IMR-90 (cell line): ENCODE data around the gene PRKCB. TPM values are rescaled to one million over a fixed set of nuclear protein-coding genes. Genes with fewer than 3 reads are reported as not detected.

ENCODE experiments used
- ATAC-seq: fragments of 200-7000 bp; cut with Tn5 transposase; 2 replicates; pipeline ENCODE4 v1.9.1; 2020; ENCODE audit warnings: low read depth, mild to moderate bottlenecking, moderate library complexity
- BruUV-seq: library from RNA; stranded (reverse); fragments of 400-500 nt; replicated peaks from 2 replicates; lab custom pipeline; 2021; lab: Mats Ljungman, UMichigan
- CTCF ChIA-PET: fragments of 300-600 bp; formaldehyde crosslinking; extraction: SDS; loops from one replicate; lab custom pipeline; 2021; ENCODE audit warnings: antibody characterized with exemption; lab: Yijun Ruan, JAX
- POLR2A ChIA-PET: fragments of 300-600 bp; sonication (Branson Sonifier 250); formaldehyde crosslinking; loops from one replicate; lab custom pipeline; 2022; ENCODE audit warnings: antibody characterized with exemption; ENCODE audit not compliant: unreplicated experiment; lab: Charles Lee
- DNase-seq: peaks from one replicate; pipeline ENCODE4 v3.0.0; 2013
- H2AFZ ChIP-seq: replicated peaks from 2 replicates; pipeline ENCODE3; 2013; ENCODE audit warnings: low read length, mild to moderate bottlenecking; ENCODE audit not compliant: poor library complexity
- H2AK5ac ChIP-seq: 2 replicates; pipeline ENCODE4 v1.6.1; 2013; ENCODE audit warnings: low read depth, low read length, inconsistent platforms
- H2AK9ac ChIP-seq: replicated peaks from 2 replicates; pipeline ENCODE3; 2013; ENCODE audit warnings: mild to moderate bottlenecking, low read depth, low read length, moderate library complexity; ENCODE audit not compliant: poor library complexity
- H2BK120ac ChIP-seq: 2 replicates; pipeline ENCODE4 v1.6.1; 2013; ENCODE audit warnings: low read depth, low read length, inconsistent platforms
- H2BK15ac ChIP-seq: 3 replicates; pipeline ENCODE4 v1.6.1; 2013; ENCODE audit warnings: low read depth, low read length, inconsistent platforms
- H2BK20ac ChIP-seq: 2 replicates; pipeline ENCODE4 v1.6.1; 2013; ENCODE audit warnings: low read depth, mild to moderate bottlenecking, inconsistent platforms, low read length, moderate library complexity
- H2BK5ac ChIP-seq: 2 replicates; pipeline ENCODE4 v1.6.1; 2013; ENCODE audit warnings: mild to moderate bottlenecking, low read depth, low read length, inconsistent platforms; ENCODE audit not compliant: poor library complexity, severe bottlenecking
- H3K14ac ChIP-seq: replicated peaks from 2 replicates; pipeline ENCODE4 v1.6.1; 2013; ENCODE audit warnings: low read depth, low read length, inconsistent platforms
- H3K18ac ChIP-seq: 2 replicates; pipeline ENCODE4 v1.6.1; 2013; ENCODE audit warnings: low read depth, low read length, control low read depth
- H3K23ac ChIP-seq: 2 replicates; pipeline ENCODE4 v1.6.1; 2013; ENCODE audit warnings: low read depth, low read length, inconsistent platforms
- H3K27ac ChIP-seq: 2 replicates; pipeline ENCODE4 v1.5.1; 2013; ENCODE audit warnings: mild to moderate bottlenecking, control low read depth, low read length; ENCODE audit not compliant: insufficient read depth
- H3K27me3 ChIP-seq: 2 replicates; pipeline ENCODE4 v1.6.1; 2013; ENCODE audit warnings: low read length; ENCODE audit not compliant: control insufficient read depth, insufficient read depth
- H3K36me3 ChIP-seq: 2 replicates; pipeline ENCODE4 v1.6.1; 2013; ENCODE audit warnings: low read length, mixed read lengths; ENCODE audit not compliant: control insufficient read depth, insufficient read depth
- H3K4ac ChIP-seq: 2 replicates; pipeline ENCODE4 v1.6.1; 2013; ENCODE audit warnings: low read depth, low read length, inconsistent platforms
- H3K4me1 ChIP-seq: 2 replicates; pipeline ENCODE4 v1.6.1; 2013; ENCODE audit warnings: low read length, mixed read lengths; ENCODE audit not compliant: control insufficient read depth, insufficient read depth
- H3K4me2 ChIP-seq: 2 replicates; pipeline ENCODE4 v1.6.1; 2013; ENCODE audit warnings: low read depth, mild to moderate bottlenecking, control low read depth, low read length, moderate library complexity
- H3K4me3 ChIP-seq: 2 replicates; pipeline ENCODE4 v1.5.1; 2013; ENCODE audit warnings: low read depth, mild to moderate bottlenecking, control low read depth, low read length, moderate library complexity; ENCODE audit not compliant: insufficient read depth
- H3K56ac ChIP-seq: 2 replicates; pipeline ENCODE4 v1.6.1; 2013; ENCODE audit warnings: low read length, inconsistent platforms; ENCODE audit not compliant: insufficient read depth; ENCODE audit errors: extremely low read depth
- H3K79me1 ChIP-seq, 2 experiments: 2 replicates each; pipeline ENCODE4 v1.6.1; 2013; ENCODE audit warnings: low read length in 2 of 2, inconsistent platforms in 1 of 2, low read depth in 1 of 2
- H3K9ac ChIP-seq: 2 replicates; pipeline ENCODE4 v1.6.1; 2013; ENCODE audit warnings: low read depth, low read length, control low read depth
- H3K9me1 ChIP-seq: 2 replicates; pipeline ENCODE4 v1.6.1; 2013; ENCODE audit warnings: low read length, inconsistent platforms; ENCODE audit not compliant: insufficient read depth
- H3K9me3 ChIP-seq: 2 replicates; pipeline ENCODE4 v1.6.1; 2013; ENCODE audit warnings: low read length; ENCODE audit not compliant: control insufficient read depth, insufficient read depth
- H4K20me1 ChIP-seq: 2 replicates; pipeline ENCODE4 v1.6.1; 2013; ENCODE audit warnings: low read length, inconsistent platforms; ENCODE audit not compliant: insufficient read depth
- H4K5ac ChIP-seq: 2 replicates; pipeline ENCODE4 v1.6.1; 2013; ENCODE audit warnings: mild to moderate bottlenecking, low read depth, low read length, control low read depth
- H4K8ac ChIP-seq, 2 experiments: 2 replicates each; pipeline ENCODE4 v1.6.1; 2013; ENCODE audit warnings: low read depth in 2 of 2, low read length in 2 of 2, control low read depth in 1 of 2, inconsistent platforms in 1 of 2
- H4K91ac ChIP-seq: 2 replicates; pipeline ENCODE4 v1.6.1; 2013; ENCODE audit warnings: low read depth, low read length, inconsistent platforms; ENCODE audit not compliant: insufficient read depth
- BHLHE40 ChIP-seq: fragments of 150-350 bp; IDR thresholded peaks from 2 replicates; pipeline ENCODE4 v1.6.1; 2016; ENCODE audit warnings: mild to moderate bottlenecking, low read depth, low read length
- CEBPB ChIP-seq: IDR thresholded peaks from 2 replicates; pipeline ENCODE4 v1.6.1; 2012; ENCODE audit warnings: low read depth, low read length, improper control_type of control experiment
- CHD1 ChIP-seq: IDR thresholded peaks from 2 replicates; pipeline ENCODE4 v1.6.1; 2012; ENCODE audit warnings: low read depth, low read length, improper control_type of control experiment
- ELK1 ChIP-seq: fragments of 150-350 bp; IDR thresholded peaks from 2 replicates; pipeline ENCODE4 v1.6.1; 2016; ENCODE audit warnings: low read depth, mild to moderate bottlenecking, low read length, moderate library complexity, borderline replicate concordance
- FOS ChIP-seq: fragments of 150-350 bp; IDR thresholded peaks from 2 replicates; pipeline ENCODE4 v1.6.1; 2016; ENCODE audit warnings: low read depth, low read length
- MAFK ChIP-seq: IDR thresholded peaks from 2 replicates; pipeline ENCODE4 v1.6.1; 2012; ENCODE audit warnings: low read depth, low read length, improper control_type of control experiment
- MAZ ChIP-seq: IDR thresholded peaks from 2 replicates; pipeline ENCODE4 v1.6.1; 2012; ENCODE audit warnings: low read depth, mild to moderate bottlenecking, low read length, improper control_type of control experiment, moderate library complexity, borderline replicate concordance
- MXI1 ChIP-seq: IDR thresholded peaks from 2 replicates; pipeline ENCODE4 v1.6.1; 2012; ENCODE audit warnings: low read depth, mild to moderate bottlenecking, low read length, moderate library complexity, borderline replicate concordance
- NFE2L2 ChIP-seq: fragments of 150-350 bp; IDR thresholded peaks from 2 replicates; pipeline ENCODE4 v1.6.1; 2016; ENCODE audit warnings: low read depth, mild to moderate bottlenecking, low read length
- POLR2A ChIP-seq: IDR thresholded peaks from 2 replicates; pipeline ENCODE4 v1.6.1; 2012; ENCODE audit warnings: mild to moderate bottlenecking, low read depth, low read length
- RAD21 ChIP-seq: IDR thresholded peaks from 2 replicates; pipeline ENCODE4 v1.6.1; 2012; ENCODE audit warnings: low read length, improper control_type of control experiment
- RCOR1 ChIP-seq: IDR thresholded peaks from 2 replicates; pipeline ENCODE4 v1.6.1; 2012; ENCODE audit warnings: mild to moderate bottlenecking, low read length, improper control_type of control experiment; ENCODE audit not compliant: insufficient replicate concordance
- RFX5 ChIP-seq: IDR thresholded peaks from 2 replicates; pipeline ENCODE4 v1.8.0; 2012; ENCODE audit warnings: low read depth, mild to moderate bottlenecking, low read length, moderate library complexity
- SMC3 ChIP-seq: fragments of 150-350 bp; IDR thresholded peaks from 2 replicates; pipeline ENCODE4 v1.6.1; 2016; ENCODE audit warnings: low read depth, mild to moderate bottlenecking, antibody characterized with exemption, low read length, moderate library complexity
- WGBS, 2 experiments: methylation state at CpG; one replicate each; pipeline versions ENCODE4 v1.1.5 to v1.1.7; 2013; ENCODE audit warnings: missing lambda C conversion rate in 2 of 2; ENCODE audit not compliant: insufficient read length in 1 of 2; ENCODE audit errors: extremely low coverage in 2 of 2; 5-methylcytosine and 5-hydroxymethylcytosine counted together
- dilution Hi-C: fragments of 300-500 bp; cut with HindIII; formaldehyde crosslinking; loops from one replicate; pipeline ENCODE4 v1.14.3; 2018; ENCODE audit warnings: low sequenced_read_pairs; ENCODE audit not compliant: unreplicated experiment
- in situ Hi-C: fragments of 300-500 bp; cut with MboI; formaldehyde crosslinking; loops from 3 replicates; pipeline ENCODE4 v1.14.3; 2019; ENCODE audit warnings: low sequenced_read_pairs, inconsistent platforms, mixed read lengths
- intact Hi-C: fragments of 100-400 bp; cut with micrococcal nuclease; formaldehyde crosslinking; loops from 2 replicates; pipeline ENCODE4 v1.10.0; 2022
- polyA plus RNA-seq, 3 experiments: library from polyadenylated mRNA; depleted of rRNA; stranded (reverse); fragments of >200 nt; gene quantifications; 2 replicates each; pipeline ENCODE4 v1.2.3, GENCODE V29; 2012; ENCODE audit warnings: low replicate concordance in 1 of 3
- total RNA-seq: library from RNA; depleted of rRNA; stranded (reverse); fragments of >200 nt; gene quantifications from 2 replicates; pipeline ENCODE4 v1.2.3, GENCODE V29; 2012
- TF ChIP-seq, protein P1 (sequence below): fragments of 150-350 bp; IDR thresholded peaks from 2 replicates; pipeline ENCODE4 v1.6.1; 2017; ENCODE audit warnings: mild to moderate bottlenecking, antibody characterized with exemption, low read length, low read depth
- TF ChIP-seq, protein P2 (sequence below): conservative IDR thresholded peaks from 2 replicates; pipeline ENCODE4 v1.5.1; 2012; ENCODE audit warnings: mild to moderate bottlenecking, low read depth, low read length, improper control_type of control experiment

The PRKCB gene
- total and polyA plus RNA-seq, 2 of the 4 experiments (the other 2 are of a cell fraction), result under 0.01 TPM; not detected in 1

DNA sequence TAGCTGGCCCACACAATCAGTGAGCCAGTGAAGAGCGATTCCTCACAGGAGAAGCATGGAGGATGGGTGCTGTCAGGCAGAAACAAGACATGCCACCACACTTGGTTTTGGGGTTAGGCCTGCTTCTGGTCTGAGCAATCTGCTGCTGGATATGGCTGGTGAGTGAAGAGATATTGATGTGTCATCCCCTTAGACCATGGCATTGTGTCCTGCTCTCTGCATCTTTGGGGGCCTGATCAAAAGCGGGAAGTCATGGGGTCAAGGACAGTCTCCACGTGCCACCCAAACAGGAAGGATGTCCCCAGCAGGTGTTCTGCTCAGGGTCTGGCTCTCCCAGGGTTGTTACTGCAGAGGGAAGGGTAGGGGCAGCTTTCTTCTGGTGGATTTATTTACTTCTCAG lies 140.7 kb downstream of the PRKCB start:
- 60% methylated on average over 1 of the region's 3 CpGs; no CpG with 5 or more reads in 1 of the 2 experiments for WGBS, 2 experiments
- Histone ChIP-seq H3K27me3 (no peaks in the 10 kb centered on the region), H4K20me1 (no peaks in the 10 kb centered on the region), H3K18ac (no peak overlapping the region), H3K9ac (no peak overlapping the region), H2BK120ac (no peak overlapping the region), H3K79me1 (no peaks in the 10 kb centered on the region), H3K4me2 (no peak overlapping the region), H2BK20ac (no peak overlapping the region), H4K5ac (no peak overlapping the region), H4K8ac (no peak overlapping the region), H3K23ac (no peak overlapping the region), H4K91ac (no peak overlapping the region), H3K36me3 (no peaks in the 10 kb centered on the region), H3K27ac (no peak overlapping the region), H3K4ac (no peak overlapping the region), H2BK5ac (no peak overlapping the region), H2AK9ac (no peak overlapping the region), H3K4me1 (no peaks in the 10 kb centered on the region), H3K4me3 (no peak overlapping the region), H2AFZ (no peak overlapping the region), H2BK15ac (no peak overlapping the region), H3K9me1 (no peaks in the 10 kb centered on the region), H2AK5ac (no peak overlapping the region), H3K14ac (no peak overlapping the region), H3K56ac (no peak overlapping the region), H3K9me3 (0 out of 2 replicates have a peak, but pooled peaks cover 1% of the 10 kb centered on the region)
- ATAC-seq (no peak), DNase-seq (no peak)
- ChIA-PET CTCF (no interaction called here), POLR2A (no interaction called here)
- in situ Hi-C loops, result no loop called here
- intact Hi-C loops, result no loop called here
- TF ChIP-seq MXI1, result no peak
- no peak for TF ChIP-seq RFX5
- no peak for TF ChIP-seq CHD1
- no peak for TF ChIP-seq MAFK
- TF ChIP-seq BHLHE40, result no peak
- TF ChIP-seq, protein P1, sequence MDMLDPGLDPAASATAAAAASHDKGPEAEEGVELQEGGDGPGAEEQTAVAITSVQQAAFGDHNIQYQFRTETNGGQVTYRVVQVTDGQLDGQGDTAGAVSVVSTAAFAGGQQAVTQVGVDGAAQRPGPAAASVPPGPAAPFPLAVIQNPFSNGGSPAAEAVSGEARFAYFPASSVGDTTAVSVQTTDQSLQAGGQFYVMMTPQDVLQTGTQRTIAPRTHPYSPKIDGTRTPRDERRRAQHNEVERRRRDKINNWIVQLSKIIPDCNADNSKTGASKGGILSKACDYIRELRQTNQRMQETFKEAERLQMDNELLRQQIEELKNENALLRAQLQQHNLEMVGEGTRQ, result no peak
- TF ChIP-seq RAD21, result no peak
- no peak for TF ChIP-seq CEBPB
- TF ChIP-seq, protein P2, sequence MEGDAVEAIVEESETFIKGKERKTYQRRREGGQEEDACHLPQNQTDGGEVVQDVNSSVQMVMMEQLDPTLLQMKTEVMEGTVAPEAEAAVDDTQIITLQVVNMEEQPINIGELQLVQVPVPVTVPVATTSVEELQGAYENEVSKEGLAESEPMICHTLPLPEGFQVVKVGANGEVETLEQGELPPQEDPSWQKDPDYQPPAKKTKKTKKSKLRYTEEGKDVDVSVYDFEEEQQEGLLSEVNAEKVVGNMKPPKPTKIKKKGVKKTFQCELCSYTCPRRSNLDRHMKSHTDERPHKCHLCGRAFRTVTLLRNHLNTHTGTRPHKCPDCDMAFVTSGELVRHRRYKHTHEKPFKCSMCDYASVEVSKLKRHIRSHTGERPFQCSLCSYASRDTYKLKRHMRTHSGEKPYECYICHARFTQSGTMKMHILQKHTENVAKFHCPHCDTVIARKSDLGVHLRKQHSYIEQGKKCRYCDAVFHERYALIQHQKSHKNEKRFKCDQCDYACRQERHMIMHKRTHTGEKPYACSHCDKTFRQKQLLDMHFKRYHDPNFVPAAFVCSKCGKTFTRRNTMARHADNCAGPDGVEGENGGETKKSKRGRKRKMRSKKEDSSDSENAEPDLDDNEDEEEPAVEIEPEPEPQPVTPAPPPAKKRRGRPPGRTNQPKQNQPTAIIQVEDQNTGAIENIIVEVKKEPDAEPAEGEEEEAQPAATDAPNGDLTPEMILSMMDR, result no peak
- no peak for TF ChIP-seq NFE2L2
- TF ChIP-seq MAZ, result no peak
- no peak for TF ChIP-seq ELK1
- no peak for TF ChIP-seq SMC3
- no peak for TF ChIP-seq FOS
- no peak for TF ChIP-seq POLR2A
- no peak for TF ChIP-seq RCOR1
- dilution Hi-C loops, result no loop called here
- no TSS peak for BruUV-seq
